ENCODE results near the gene CCL1.
"Not testable (repeated sequence)": the region's sequence is repeated elsewhere in the genome, so short reads cannot be mapped to it uniquely, and the experiment has no call there.

CCL1 gene

GRCh38 chr17:34357398-34357797 lies 5.6 kb downstream of the CCL1 start:
- DNase-seq = no peak

- DNase-seq = no peak
Observed at GRCh38 chr17:34356194-34356593, 6.8 kb downstream of the CCL1 start, which contains the start of gene CCL13. TSS of gene CCL13 (plus strand) at chr17:34356480. CDS start at chr17:34356527, 47 bp downstream.

- no peak for DNase-seq
Observed at GRCh38 chr17:34354637-34355036, 8.4 kb downstream of the CCL1 start.

- no peak for DNase-seq
Observed at GRCh38 chr17:34352191-34352590, 10.8 kb downstream of the CCL1 start.

GRCh38 chr17:34351096-34351495 lies 11.9 kb downstream of the CCL1 start:
- no peak for DNase-seq

GRCh38 chr17:34349751-34350150 lies 13.3 kb downstream of the CCL1 start:
- no peak for DNase-seq

- no peak for DNase-seq
Observed at GRCh38 chr17:34347063-34347462, 16.0 kb downstream of the CCL1 start.

- DNase-seq = no peak
Observed at GRCh38 chr17:34341916-34342315, 21.1 kb downstream of the CCL1 start.

GRCh38 chr17:34339138-34339770 lies 23.8 kb downstream of the CCL1 start:
- no peak for DNase-seq

GRCh38 chr17:34337701-34338100 lies 25.3 kb downstream of the CCL1 start:
- no peak for DNase-seq

- not testable (repeated sequence) for DNase-seq
Observed at GRCh38 chr17:34327580-34327979, 35.5 kb downstream of the CCL1 start.

GRCh38 chr17:34321964-34322363 lies 41.1 kb downstream of the CCL1 start:
- no peak for DNase-seq

GRCh38 chr17:34319039-34319483 lies 44.0 kb downstream of the CCL1 start, which contains the start of gene CCL8:
TSS of gene CCL8 (plus strand) at chr17:34319435. CDS start at chr17:34319502, 67 bp downstream.
- DNase-seq = no peak

- DNase-seq = no peak
Observed at GRCh38 chr17:34318474-34318873, 44.6 kb downstream of the CCL1 start.

- no peak for DNase-seq
Observed at GRCh38 chr17:34314279-34314678, 48.8 kb downstream of the CCL1 start.

- DNase-seq = no peak
Observed at GRCh38 chr17:34313164-34313563, 49.9 kb downstream of the CCL1 start.

GRCh38 chr17:34312080-34312479 lies 51.0 kb downstream of the CCL1 start:
- no peak for DNase-seq

GRCh38 chr17:34311291-34311690 lies 51.7 kb downstream of the CCL1 start:
- no peak for DNase-seq
